C4-2B (cell line): ENCODE measurements around the gene ATXN7L1.

Experiments
- ZFX ChIP-seq: fragments of 450-650 bp; IDR thresholded peaks from 2 replicates; pipeline ENCODE4 v1.6.1; 2017
- TF ChIP-seq, protein P1 (sequence below): fragments of 450-650 bp; conservative IDR thresholded peaks from 2 replicates; pipeline ENCODE4 v1.5.1; 2017; ENCODE audit warnings: mild to moderate bottlenecking

DNA sequence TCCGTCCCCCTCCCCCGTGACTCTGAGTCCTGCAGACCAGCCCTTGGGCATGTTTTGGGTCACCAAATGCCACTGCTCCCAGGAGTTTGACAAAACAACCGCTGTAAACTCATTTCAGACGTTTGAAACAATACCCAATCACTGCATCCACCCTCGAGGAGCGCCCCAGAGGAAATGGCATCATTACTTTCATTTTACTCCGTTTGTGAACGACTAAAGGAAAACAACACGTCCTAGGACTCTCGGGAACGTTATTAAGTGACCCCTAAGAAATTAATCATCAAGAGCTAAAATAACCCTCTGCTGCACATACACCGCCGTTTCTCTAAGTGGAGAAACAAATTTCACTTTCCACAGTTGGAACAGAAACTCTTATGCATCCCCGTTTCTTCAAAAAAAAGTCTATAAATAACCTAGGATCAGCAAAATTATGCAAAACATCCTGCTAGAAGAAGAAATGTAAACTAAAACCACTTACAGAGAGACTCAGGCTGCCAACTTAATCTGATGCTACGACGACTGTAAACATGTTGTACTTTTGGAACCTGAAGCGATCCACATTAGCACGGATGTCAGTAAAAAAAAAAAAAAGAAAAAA, 185.2 kb downstream of the ATXN7L1 start:
- TF ChIP-seq, protein P1, sequence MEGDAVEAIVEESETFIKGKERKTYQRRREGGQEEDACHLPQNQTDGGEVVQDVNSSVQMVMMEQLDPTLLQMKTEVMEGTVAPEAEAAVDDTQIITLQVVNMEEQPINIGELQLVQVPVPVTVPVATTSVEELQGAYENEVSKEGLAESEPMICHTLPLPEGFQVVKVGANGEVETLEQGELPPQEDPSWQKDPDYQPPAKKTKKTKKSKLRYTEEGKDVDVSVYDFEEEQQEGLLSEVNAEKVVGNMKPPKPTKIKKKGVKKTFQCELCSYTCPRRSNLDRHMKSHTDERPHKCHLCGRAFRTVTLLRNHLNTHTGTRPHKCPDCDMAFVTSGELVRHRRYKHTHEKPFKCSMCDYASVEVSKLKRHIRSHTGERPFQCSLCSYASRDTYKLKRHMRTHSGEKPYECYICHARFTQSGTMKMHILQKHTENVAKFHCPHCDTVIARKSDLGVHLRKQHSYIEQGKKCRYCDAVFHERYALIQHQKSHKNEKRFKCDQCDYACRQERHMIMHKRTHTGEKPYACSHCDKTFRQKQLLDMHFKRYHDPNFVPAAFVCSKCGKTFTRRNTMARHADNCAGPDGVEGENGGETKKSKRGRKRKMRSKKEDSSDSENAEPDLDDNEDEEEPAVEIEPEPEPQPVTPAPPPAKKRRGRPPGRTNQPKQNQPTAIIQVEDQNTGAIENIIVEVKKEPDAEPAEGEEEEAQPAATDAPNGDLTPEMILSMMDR, result no peak
- TF ChIP-seq ZFX, result no peak
